BJ (cell line): ENCODE measurements around the gene EPB41L2. TPM values are rescaled to one million over a fixed set of nuclear protein-coding genes. Genes with fewer than 3 reads are reported as not detected.

Experiments used
- CTCF ChIA-PET: fragments of 350-600 bp; formaldehyde crosslinking; extraction: SDS; loops from one replicate; lab custom pipeline; 2021; ENCODE audit warnings: antibody characterized with exemption, inconsistent platforms; lab: Yijun Ruan, JAX
- POLR2A ChIA-PET: fragments of 300-600 bp; sonication (Branson Sonifier 250); formaldehyde crosslinking; extraction: SDS; loops from one replicate; lab custom pipeline; 2021; ENCODE audit warnings: antibody characterized with exemption; lab: Charles Lee
- DNase-seq: peaks from one replicate; pipeline ENCODE4 v3.0.0-alpha.2; 2011; ENCODE audit warnings: low read depth
- H3K27me3 ChIP-seq: 2 replicates; pipeline ENCODE4 v1.6.0; 2011; ENCODE audit warnings: low read length; ENCODE audit not compliant: control insufficient read depth, insufficient read depth
- H3K36me3 ChIP-seq: 2 replicates; pipeline ENCODE4 v1.5.1; 2011; ENCODE audit warnings: low read length; ENCODE audit not compliant: control insufficient read depth, insufficient read depth
- H3K4me3 ChIP-seq: 2 replicates; pipeline ENCODE4 v1.5.1; 2011; ENCODE audit warnings: low read depth, mild to moderate bottlenecking, control low read depth, low read length
- polyA plus RNA-seq: library from polyadenylated mRNA; depleted of rRNA; stranded (reverse); fragments of >200 nt; gene quantifications from 2 replicates; pipeline ENCODE4 v1.2.3, GENCODE V29; 2011
- TF ChIP-seq, protein P1 (sequence below): IDR thresholded peaks from 2 replicates; pipeline ENCODE4 v1.5.1; 2011; ENCODE audit warnings: low read depth, mild to moderate bottlenecking, control low read depth, inconsistent platforms, low read length, moderate library complexity; ENCODE audit not compliant: insufficient read depth

The EPB41L2 gene
- polyA plus RNA-seq, 1 experiment = 24.5 TPM

DNA sequence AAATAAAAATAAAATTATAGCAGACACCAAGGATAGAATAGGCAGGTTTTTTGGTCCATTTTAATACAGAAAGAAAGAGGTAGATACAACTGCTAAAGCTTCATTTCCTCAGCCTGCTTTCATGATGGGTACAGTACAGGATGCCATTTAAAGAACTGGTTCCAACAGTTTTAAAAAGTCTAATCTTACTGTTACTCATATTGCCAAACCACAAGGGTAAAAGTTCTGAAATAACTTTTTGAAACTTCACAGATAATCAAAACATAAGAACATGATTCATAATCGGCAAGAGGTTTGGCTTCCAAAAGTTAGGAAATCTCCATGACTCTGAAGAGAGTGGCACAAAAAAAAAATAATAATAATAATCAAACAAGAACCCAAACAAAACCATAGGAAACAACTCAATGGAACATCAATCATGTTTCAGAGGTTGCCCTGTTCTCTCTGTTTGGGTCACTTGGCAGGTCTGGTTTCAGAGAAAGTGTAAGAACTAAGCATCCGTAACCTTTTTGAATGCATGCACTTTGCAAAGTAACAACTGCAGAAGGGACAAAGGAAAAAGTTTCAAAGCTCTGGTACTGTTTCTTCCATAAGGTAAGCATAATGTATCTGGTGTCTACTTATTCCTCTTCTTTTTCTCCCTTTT lies 156.2 kb downstream of the EPB41L2 start:
- CTCF ChIA-PET = interaction anchor here (0.7 to 2.0 kb wide), 2 partner anchors 12 to 36 kb away, joined by 3 to 5 read pairs; no protein-coding TSS in a partner anchor

DNA sequence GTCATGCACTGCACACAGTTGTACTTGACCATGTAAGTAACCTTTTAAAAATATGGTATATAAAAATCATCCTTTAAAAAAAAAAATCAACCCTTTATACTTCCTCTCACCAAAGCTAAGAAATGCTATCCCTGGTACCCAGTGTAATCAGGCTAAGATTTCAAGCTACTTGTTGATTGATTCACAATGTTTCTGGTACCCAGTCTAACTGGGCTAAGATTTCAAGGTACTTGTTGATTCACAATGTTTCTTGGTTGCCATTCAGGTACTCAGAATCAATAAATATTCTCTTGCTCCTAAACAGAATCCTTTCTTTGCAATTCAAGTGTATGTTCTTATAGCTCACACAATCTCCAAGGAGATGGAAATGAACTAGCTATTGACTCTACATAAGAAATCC lies 159.4 kb downstream of the EPB41L2 start:
- POLR2A ChIA-PET = no interaction called here
- no peaks in the 10 kb centered on the region; the same call in 1 of the 2 replicates for H3K36me3 ChIP-seq
- no peak overlapping the region for H3K4me3 ChIP-seq
- DNase-seq = no peak
- no peaks in the 10 kb centered on the region for H3K27me3 ChIP-seq
- CTCF ChIA-PET = interaction anchor here (0.6 to 1.0 kb wide), 3 partner anchors 11 to 25 kb away, joined by 3 to 4 read pairs (median 3); no protein-coding TSS in a partner anchor
- TF ChIP-seq, protein P1, sequence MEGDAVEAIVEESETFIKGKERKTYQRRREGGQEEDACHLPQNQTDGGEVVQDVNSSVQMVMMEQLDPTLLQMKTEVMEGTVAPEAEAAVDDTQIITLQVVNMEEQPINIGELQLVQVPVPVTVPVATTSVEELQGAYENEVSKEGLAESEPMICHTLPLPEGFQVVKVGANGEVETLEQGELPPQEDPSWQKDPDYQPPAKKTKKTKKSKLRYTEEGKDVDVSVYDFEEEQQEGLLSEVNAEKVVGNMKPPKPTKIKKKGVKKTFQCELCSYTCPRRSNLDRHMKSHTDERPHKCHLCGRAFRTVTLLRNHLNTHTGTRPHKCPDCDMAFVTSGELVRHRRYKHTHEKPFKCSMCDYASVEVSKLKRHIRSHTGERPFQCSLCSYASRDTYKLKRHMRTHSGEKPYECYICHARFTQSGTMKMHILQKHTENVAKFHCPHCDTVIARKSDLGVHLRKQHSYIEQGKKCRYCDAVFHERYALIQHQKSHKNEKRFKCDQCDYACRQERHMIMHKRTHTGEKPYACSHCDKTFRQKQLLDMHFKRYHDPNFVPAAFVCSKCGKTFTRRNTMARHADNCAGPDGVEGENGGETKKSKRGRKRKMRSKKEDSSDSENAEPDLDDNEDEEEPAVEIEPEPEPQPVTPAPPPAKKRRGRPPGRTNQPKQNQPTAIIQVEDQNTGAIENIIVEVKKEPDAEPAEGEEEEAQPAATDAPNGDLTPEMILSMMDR = no peak

More for the DNA sequence above, 156.2 kb downstream of the EPB41L2 start:
- TF ChIP-seq, protein P1 = no peak
- DNase-seq = no peak
- Histone ChIP-seq H3K36me3 (no peaks in the 10 kb centered on the region), H3K27me3 (no peaks in the 10 kb centered on the region), H3K4me3 (no peak overlapping the region)
- POLR2A ChIA-PET = no interaction called here

DNA sequence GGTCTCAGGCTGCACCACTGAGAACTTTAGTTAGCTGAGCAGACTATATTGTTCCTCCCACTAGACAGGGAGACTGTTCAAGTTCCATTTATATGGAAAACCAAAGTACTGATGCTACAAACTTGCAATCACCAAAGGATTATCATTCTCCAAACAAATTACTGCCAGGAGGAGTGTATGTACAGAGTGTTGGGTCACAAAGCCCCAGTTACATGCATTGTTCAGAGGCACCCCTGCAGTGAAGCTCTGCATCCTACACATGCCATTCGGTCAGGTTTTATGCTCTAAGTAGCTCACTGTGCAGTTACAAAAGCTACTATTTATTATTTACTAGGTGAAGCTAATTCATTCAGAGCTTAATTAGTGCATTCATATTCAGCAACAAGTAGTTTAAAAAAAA lies 160.0 kb downstream of the EPB41L2 start:
- Histone ChIP-seq H3K4me3 (no peak overlapping the region), H3K36me3 (no peaks in the 10 kb centered on the region; the same call in 1 of the 2 replicates), H3K27me3 (no peaks in the 10 kb centered on the region)
- no peak for DNase-seq
- POLR2A ChIA-PET = no interaction called here
- TF ChIP-seq, protein P1 = no peak
- CTCF ChIA-PET = interaction anchor here (0.9 to 1.0 kb wide), 2 partner anchors 10 to 26 kb away, joined by 3 read pairs; no protein-coding TSS in a partner anchor

DNA sequence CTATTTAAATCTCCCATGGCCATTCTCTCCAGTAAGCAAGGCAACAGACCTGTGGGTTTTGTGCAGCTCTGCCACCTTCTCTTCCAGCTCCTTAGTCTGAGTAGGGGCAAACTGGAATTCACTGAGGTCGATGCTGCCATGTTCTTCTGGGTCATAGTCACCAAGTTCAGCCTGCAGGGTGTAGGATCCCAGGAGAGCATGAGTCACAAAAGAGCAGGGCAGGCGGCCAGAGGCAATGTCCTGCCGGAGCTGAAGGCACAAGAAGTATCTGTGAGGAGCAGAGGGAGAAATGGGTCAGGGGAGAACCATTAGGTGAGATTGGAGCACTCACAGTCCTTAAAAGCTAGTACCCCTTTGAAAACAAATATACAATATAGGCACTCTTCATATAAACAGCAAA lies 162.1 kb downstream of the EPB41L2 start:
- no peaks in the 10 kb centered on the region; the same call in 1 of the 2 replicates for H3K36me3 ChIP-seq
- no peak overlapping the region for H3K4me3 ChIP-seq
- ChIA-PET CTCF (interaction anchor here (1.2 to 2.2 kb wide), 3 partner anchors 9 to 216 kb away, joined by 3 to 7 read pairs (median 3); no protein-coding TSS in a partner anchor), POLR2A (no interaction called here)
- no peak for DNase-seq
- TF ChIP-seq, protein P1 = no peak
- no peaks in the 10 kb centered on the region for H3K27me3 ChIP-seq

DNA sequence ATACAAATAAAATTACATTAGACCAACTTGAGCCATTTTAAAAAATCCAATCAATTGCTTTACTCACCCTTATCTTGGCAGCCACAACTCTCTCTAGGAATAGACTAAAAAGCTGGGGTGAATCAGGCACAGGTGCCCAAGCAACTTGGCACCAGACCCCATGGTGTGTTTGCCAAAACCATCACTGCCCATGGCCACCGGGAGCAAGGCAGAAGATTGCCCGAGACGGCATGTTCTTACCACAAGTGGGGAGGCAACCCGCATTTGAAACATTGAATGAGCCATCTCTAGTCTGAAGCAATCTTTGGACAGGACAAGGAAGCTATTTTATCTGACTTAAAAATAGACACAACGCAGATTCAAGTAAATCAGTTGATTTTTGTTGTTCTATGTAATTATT lies 166.8 kb downstream of the EPB41L2 start:
- ChIA-PET POLR2A (no interaction called here), CTCF (interaction anchor here (1.5 kb wide), 1 partner anchor 25 kb away, joined by 5 read pairs; no protein-coding TSS in a partner anchor)

More for the DNA sequence above, 166.8 kb downstream of the EPB41L2 start:
- Histone ChIP-seq H3K4me3 (no peak overlapping the region), H3K27me3 (no peaks in the 10 kb centered on the region), H3K36me3 (no peaks in the 10 kb centered on the region; the same call in 1 of the 2 replicates)
- no peak for DNase-seq
- TF ChIP-seq, protein P1 = no peak
